ENCODE data around the gene NMU. TPM values are rescaled to one million over a fixed set of nuclear protein-coding genes. Genes with fewer than 3 reads are reported as not detected.

NMU gene, protein sequence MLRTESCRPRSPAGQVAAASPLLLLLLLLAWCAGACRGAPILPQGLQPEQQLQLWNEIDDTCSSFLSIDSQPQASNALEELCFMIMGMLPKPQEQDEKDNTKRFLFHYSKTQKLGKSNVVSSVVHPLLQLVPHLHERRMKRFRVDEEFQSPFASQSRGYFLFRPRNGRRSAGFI
- 40.2 and 47.5 TPM in 2 replicates for total RNA-seq (2014; rRNA removed; shearing (Covaris generic))
- polyA plus RNA-seq (2016; fragmentation: Nextera tagmentation; extraction: Ambion mirVana): 96.3 and 102 TPM in 2 replicates
- long read RNA-seq, transcript NMU-201 (10 exons, 816 nt): major isoform, 24 of 51 reads
- long read RNA-seq, partial matches to known transcripts: 5 of 51 reads
- long read RNA-seq, other reads (novel, unspliced or antisense): 17 of 51 reads

DNA sequence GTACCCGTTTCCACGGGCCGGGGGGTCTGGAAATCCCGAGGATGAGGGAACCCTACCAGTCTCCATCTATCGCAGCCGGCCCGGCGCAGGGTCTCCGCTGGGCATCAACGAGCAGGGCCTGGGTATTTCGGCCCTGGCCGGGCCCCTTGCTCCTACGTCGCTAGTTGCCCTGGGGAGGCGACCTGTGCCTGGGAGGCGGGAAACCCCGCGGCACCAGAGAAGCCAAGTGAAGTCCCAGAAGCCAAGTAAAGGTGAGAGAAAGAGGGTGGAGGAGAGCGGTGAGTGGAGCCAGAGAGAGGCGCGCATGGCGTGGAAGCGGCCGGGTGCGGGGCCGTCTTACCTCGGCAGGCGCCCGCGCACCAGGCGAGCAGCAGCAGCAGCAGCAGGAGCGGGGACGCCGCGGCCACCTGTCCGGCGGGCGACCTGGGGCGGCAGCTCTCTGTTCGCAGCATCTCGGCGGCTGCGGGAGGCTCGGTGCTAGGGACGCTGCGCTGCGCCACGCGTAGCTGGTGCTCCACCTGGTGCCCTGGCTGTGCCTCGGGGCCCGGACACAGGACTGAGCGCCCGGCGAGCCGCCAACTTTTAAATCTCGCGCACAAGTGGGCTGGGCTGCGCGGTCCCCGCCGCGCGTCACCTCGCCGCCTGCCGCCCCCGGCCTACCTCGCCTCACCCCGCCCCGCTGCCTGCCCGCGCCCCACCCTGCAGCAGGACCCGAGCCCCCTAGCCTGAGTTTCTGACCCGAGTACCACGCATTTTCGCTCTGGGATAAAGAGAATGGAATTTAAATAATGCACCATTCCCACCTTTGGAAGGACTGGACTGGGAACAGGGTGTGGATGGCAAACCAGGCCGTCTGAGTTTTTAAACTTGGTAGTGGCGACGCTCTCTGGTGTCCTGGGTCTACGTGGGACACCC is at the start of gene NMU:
TSS of gene NMU (minus strand) at position 558 of the 915 bp plus-strand sequence. CDS start at position 452, 106 bp downstream.
- Histone ChIP-seq H3K9me2 (ENCODE audit: insufficient read depth) (no peaks in the 10 kb centered on the region), H3K27ac (ENCODE audit: low read depth) (no peak within 1 kb of the TSS), H4K20me1 (replicated peaks; ENCODE audit: insufficient read depth) (no peaks in the 10 kb centered on the region), H3K36me3 (ENCODE audit: insufficient read depth) (no peaks in the 10 kb centered on the region), H2AFZ (peak within 1 kb of the TSS; percentile 80), H3K27me3 (ENCODE audit: insufficient read depth) (peaks cover 26% of the 10 kb centered on the region), H3K4me1 (ENCODE audit: insufficient read depth) (peaks cover 54% of the 10 kb centered on the region), H3K79me2 (replicated peaks; ENCODE audit: insufficient read depth) (peaks cover 12% of the 10 kb centered on the region), H3K4me2 (peak within 1 kb of the TSS; percentile 97), H3F3A (replicated peaks; ENCODE audit: low read depth) (no peaks in the 10 kb centered on the region), H3K4me3 (peak within 1 kb of the TSS; percentile 87)
- no peak for TF ChIP-seq EZH2phosphoT487 (IDR thresholded peaks at IDR 0.05; ENCODE audit: unreplicated experiment)
- TF ChIP-seq, protein P1, sequence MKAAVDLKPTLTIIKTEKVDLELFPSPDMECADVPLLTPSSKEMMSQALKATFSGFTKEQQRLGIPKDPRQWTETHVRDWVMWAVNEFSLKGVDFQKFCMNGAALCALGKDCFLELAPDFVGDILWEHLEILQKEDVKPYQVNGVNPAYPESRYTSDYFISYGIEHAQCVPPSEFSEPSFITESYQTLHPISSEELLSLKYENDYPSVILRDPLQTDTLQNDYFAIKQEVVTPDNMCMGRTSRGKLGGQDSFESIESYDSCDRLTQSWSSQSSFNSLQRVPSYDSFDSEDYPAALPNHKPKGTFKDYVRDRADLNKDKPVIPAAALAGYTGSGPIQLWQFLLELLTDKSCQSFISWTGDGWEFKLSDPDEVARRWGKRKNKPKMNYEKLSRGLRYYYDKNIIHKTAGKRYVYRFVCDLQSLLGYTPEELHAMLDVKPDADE (IDR thresholded peaks at IDR 0.05): no peak
- TF ChIP-seq, protein P2, sequence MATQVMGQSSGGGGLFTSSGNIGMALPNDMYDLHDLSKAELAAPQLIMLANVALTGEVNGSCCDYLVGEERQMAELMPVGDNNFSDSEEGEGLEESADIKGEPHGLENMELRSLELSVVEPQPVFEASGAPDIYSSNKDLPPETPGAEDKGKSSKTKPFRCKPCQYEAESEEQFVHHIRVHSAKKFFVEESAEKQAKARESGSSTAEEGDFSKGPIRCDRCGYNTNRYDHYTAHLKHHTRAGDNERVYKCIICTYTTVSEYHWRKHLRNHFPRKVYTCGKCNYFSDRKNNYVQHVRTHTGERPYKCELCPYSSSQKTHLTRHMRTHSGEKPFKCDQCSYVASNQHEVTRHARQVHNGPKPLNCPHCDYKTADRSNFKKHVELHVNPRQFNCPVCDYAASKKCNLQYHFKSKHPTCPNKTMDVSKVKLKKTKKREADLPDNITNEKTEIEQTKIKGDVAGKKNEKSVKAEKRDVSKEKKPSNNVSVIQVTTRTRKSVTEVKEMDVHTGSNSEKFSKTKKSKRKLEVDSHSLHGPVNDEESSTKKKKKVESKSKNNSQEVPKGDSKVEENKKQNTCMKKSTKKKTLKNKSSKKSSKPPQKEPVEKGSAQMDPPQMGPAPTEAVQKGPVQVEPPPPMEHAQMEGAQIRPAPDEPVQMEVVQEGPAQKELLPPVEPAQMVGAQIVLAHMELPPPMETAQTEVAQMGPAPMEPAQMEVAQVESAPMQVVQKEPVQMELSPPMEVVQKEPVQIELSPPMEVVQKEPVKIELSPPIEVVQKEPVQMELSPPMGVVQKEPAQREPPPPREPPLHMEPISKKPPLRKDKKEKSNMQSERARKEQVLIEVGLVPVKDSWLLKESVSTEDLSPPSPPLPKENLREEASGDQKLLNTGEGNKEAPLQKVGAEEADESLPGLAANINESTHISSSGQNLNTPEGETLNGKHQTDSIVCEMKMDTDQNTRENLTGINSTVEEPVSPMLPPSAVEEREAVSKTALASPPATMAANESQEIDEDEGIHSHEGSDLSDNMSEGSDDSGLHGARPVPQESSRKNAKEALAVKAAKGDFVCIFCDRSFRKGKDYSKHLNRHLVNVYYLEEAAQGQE (IDR thresholded peaks at IDR 0.05; ENCODE audit: unreplicated experiment): no peak
- no peak; the same call in 1 of the 2 replicates for TF ChIP-seq POLR2AphosphoS5 (IDR thresholded peaks at IDR 0.05; ENCODE audit: low read depth)
- TF ChIP-seq, protein P3, sequence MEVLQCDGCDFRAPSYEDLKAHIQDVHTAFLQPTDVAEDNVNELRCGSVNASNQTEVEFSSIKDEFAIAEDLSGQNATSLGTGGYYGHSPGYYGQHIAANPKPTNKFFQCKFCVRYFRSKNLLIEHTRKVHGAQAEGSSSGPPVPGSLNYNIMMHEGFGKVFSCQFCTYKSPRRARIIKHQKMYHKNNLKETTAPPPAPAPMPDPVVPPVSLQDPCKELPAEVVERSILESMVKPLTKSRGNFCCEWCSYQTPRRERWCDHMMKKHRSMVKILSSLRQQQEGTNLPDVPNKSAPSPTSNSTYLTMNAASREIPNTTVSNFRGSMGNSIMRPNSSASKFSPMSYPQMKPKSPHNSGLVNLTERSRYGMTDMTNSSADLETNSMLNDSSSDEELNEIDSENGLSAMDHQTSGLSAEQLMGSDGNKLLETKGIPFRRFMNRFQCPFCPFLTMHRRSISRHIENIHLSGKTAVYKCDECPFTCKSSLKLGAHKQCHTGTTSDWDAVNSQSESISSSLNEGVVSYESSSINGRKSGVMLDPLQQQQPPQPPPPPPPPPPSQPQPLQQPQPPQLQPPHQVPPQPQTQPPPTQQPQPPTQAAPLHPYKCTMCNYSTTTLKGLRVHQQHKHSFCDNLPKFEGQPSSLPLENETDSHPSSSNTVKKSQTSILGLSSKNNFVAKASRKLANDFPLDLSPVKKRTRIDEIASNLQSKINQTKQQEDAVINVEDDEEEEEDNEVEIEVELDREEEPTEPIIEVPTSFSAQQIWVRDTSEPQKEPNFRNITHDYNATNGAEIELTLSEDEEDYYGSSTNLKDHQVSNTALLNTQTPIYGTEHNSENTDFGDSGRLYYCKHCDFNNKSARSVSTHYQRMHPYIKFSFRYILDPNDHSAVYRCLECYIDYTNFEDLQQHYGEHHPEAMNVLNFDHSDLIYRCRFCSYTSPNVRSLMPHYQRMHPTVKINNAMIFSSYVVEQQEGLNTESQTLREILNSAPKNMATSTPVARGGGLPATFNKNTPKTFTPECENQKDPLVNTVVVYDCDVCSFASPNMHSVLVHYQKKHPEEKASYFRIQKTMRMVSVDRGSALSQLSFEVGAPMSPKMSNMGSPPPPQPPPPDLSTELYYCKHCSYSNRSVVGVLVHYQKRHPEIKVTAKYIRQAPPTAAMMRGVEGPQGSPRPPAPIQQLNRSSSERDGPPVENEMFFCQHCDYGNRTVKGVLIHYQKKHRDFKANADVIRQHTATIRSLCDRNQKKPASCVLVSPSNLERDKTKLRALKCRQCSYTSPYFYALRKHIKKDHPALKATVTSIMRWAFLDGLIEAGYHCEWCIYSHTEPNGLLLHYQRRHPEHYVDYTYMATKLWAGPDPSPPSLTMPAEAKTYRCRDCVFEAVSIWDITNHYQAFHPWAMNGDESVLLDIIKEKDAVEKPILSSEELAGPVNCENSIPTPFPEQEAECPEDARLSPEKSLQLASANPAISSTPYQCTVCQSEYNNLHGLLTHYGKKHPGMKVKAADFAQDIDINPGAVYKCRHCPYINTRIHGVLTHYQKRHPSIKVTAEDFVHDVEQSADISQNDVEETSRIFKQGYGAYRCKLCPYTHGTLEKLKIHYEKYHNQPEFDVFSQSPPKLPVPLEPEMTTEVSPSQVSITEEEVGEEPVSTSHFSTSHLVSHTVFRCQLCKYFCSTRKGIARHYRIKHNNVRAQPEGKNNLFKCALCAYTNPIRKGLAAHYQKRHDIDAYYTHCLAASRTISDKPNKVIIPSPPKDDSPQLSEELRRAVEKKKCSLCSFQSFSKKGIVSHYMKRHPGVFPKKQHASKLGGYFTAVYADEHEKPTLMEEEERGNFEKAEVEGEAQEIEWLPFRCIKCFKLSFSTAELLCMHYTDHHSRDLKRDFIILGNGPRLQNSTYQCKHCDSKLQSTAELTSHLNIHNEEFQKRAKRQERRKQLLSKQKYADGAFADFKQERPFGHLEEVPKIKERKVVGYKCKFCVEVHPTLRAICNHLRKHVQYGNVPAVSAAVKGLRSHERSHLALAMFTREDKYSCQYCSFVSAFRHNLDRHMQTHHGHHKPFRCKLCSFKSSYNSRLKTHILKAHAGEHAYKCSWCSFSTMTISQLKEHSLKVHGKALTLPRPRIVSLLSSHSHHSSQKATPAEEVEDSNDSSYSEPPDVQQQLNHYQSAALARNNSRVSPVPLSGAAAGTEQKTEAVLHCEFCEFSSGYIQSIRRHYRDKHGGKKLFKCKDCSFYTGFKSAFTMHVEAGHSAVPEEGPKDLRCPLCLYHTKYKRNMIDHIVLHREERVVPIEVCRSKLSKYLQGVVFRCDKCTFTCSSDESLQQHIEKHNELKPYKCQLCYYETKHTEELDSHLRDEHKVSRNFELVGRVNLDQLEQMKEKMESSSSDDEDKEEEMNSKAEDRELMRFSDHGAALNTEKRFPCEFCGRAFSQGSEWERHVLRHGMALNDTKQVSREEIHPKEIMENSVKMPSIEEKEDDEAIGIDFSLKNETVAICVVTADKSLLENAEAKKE (CRISPR knock-in tag; IDR thresholded peaks at IDR 0.05): no peak
- no peak for TF ChIP-seq STAT1 (IDR thresholded peaks at IDR 0.05; ENCODE audit: unreplicated experiment)
- no peak for TF ChIP-seq ZNF331 (CRISPR knock-in tag; IDR thresholded peaks at IDR 0.05; ENCODE audit: low read depth)
- peak; percentile 78 for DNase-seq (ENCODE audit: low spot score)
- Mint-ChIP-seq H3K4me1 (peaks cover 50% of the 10 kb centered on the region), H3K27ac (peak within 1 kb of the TSS; percentile 64; the same call in 1 of the 2 replicates), H3K36me3 (ENCODE audit: low read depth) (peaks cover 11% of the 10 kb centered on the region), H3K9me3 (peaks cover 8% of the 10 kb centered on the region; the same call in 2 of the 3 replicates), H3K27me3 (ENCODE audit: insufficient read depth, low read depth, poor library complexity) (peaks cover 12% of the 10 kb centered on the region), H3K4me3 (peak within 1 kb of the TSS; percentile 83)
- peak; percentile 82 for ATAC-seq

Data from GM23338 (cell line).